Germinal center (tissue), 1 donor: ENCODE data around the gene ZNF32.

Experiments used
- DNase-seq: peaks from one replicate; pipeline ENCODE4 v3.0.0; 2012; ENCODE audit warnings: mixed read lengths, low spot score

Gene ZNF32, protein sequence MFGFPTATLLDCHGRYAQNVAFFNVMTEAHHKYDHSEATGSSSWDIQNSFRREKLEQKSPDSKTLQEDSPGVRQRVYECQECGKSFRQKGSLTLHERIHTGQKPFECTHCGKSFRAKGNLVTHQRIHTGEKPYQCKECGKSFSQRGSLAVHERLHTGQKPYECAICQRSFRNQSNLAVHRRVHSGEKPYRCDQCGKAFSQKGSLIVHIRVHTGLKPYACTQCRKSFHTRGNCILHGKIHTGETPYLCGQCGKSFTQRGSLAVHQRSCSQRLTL

DNA sequence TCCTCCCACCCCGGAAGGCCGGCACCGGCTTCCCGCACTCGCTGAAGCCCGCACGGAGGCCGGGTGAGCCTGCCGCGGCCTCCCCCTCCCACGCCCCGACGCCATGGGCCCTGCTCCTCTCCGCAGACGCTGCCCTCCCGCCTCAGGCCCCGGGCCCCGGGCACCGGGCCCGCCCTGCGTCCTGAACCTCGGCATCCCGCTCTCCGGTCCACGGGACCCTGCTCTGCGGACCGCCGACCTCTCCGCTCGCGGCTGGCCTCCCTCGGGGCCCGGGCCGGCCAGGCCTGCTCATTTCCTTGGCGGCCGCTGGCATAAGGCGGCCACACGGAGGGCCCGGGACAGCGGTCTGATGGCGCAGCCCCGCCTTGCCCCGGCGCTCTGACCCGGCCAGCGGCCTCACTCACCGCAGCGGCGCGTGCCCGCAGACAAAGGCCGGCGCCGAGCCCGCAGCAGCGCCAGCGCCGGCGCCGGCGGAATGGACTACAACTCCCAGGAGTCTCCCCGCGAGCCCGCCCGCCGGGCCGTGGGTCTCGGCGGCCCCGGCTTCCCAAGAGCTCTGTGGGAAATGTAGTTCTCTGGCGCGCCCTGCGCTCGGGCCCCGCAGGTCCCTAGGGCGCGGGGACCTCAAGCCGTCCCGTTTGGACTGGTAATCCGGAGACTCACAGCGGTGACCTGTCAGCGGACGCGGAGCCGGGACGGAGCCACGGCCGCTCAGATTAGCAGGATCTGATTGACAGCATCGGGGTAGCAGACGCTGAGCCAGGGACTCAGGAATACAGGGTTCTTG lies at the start of gene ZNF32:
TSS of gene ZNF32 (minus strand) at position 484 of the 787 bp plus-strand sequence. CDS start 2,748 bp downstream, outside the sequence.
- peak; percentile 88 for DNase-seq

DNA sequence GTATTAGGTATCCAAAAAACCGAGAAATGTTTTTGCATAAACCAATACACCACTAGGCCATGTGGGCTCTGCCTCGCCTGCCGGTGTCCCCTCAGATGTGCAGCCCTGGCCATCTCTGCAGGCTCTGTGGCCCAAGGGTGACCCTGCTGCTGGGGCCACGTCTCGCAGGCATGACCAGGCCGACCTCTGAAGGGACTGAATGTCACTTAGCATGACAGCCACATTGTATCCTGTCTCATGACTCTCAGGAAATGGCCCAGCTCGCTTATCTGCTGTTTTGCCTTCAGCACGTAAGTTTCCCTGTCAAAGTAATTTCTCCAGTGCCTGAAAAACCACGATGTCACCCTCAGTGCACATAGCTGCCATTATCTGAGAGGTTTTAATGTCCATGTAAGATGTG lies 49.5 kb upstream of the ZNF32 start:
- no peak for DNase-seq

DNA sequence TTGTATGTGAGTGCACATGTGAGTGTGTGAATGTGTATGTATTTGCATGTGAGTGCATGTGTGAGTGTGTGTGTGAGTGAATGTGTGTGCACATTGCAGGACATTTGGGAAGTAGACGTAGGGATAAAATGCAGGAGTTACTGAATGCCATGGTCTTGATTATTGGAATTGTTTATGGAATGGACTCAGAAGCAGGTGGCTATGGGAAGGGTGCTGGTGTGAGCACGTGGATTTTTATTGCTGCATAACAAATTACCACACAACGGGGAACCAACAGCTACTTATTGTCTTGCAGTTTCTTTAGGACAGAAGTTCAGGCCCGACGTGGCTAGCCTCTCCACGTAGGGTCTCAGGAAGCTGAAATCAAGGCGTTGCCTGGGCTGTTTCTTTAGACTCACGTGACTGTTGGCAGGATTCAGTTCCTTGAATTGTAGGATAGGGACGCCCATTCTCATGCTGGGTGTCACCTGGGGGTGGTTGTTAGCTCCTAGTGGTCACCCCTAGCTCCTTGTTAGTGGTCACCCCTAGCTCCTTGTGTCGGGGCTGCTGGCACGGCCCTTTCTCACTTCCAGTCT lies 48.3 kb upstream of the ZNF32 start:
- no peak for DNase-seq

DNA sequence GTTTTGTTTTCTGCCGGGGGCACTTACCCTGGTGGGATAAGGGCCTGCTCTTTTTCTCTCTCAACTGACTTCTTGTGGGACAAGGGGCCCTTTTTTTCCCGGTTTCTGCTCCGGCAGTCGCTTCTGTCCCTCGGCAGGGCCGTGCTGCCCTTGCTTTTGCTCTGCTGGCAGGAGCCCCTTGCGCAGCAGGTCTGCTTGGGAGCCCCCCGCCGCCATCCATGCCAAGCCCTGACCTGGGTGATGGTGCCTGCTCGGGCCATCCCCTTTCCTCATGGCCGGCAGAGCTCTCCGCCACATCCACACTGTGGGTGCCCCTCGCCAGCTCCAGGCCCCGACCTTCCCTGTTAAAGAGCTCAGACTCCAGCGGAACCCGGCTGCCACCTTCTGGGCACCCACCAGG lies 47.0 kb upstream of the ZNF32 start:
- no peak for DNase-seq

DNA sequence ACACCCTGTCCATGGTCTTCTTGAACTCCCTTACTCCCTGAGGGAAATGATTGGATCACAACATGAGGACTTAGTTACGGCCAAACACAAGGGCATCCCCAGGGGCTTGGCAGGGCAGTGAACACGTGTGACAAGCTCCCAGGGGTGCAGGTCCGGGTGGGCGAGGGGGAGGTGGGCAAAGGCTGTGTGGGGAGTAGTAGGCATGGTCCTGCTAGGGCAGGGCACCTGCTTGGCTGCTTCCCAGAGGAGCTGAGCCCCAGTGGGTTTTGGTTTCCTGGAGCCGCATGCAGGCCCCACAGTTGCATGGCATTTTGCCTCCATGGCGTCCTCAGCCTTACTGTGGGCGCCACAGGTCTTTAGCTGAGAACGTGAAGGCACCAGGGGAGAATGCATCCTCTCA lies 46.6 kb upstream of the ZNF32 start:
- DNase-seq, result no peak

DNA sequence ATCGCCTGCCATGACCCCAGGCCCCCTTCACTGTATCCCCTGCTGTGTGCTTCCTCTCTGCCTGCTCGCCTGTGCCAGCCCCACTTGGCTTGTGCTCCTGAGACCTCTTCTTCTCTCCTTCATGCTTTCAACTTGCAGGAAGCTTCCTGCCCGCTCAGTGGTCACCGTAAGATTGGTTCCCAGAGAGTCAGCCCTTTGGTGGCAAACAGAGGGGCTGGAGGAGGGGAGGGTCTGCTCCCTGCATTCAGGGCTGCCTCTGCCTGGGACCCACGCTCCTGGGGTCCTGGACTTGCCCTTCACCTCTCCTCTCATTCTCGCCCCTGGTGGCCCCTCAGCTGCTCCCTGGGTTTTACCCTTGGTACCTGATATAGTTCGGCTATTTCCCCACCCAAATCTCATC lies 45.8 kb upstream of the ZNF32 start:
- no peak for DNase-seq

DNA sequence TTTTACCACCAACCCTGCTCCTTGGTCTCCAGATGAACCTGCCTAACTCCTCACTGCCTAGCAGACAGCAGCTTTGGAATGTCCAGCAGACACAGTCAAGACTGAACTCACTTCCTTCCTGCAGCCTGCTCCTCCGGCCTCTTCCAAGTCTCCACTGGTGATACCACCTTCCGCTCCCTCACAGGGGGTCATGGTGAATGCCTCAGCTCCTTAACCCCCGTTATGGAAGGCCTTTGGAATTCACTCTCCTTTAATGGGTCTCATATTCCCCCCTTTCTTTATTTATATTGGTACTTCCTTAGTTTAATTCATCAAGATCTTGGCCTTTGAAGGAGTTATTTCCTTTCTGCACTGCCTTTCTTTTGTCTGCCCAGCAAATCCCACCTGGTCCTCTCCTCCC lies 44.9 kb upstream of the ZNF32 start:
- DNase-seq, result no peak

DNA sequence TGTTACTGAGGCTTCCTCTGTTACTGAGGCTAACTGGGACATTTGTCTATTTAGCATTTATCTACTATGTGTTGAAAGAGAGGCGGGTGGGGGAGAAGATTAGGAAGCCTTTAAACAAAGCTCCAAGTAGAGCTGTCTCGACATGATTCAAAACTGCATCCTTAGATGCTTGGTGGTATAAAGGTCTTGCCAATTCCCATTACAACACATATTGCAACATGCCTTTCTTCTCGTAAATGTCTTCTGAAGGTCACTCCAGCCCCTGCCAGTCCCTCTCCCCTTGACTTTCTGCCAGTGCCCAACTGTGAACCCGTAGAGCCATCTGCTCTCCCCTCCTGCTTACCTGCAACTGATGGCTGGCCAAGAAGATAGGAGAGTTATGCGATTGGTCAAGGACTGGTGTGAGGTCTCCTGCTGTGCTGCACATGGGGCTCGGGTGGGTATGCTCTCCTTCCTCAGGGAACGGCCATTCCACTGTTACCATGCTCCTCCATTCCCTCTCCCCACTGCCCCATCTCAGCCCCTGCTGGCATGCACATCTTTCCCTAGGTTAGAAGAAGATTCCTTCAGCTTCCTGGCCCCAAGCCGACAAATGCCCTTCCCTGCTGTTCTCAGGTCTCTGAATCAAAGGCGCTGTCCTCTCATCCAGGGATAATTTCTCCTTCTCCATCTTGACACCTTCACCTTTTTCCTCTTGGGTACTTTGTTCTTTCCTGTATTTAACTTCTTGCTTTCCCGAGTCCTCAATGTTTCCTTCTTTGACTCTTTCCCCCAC lies 43.6 kb upstream of the ZNF32 start:
- no peak for DNase-seq

DNA sequence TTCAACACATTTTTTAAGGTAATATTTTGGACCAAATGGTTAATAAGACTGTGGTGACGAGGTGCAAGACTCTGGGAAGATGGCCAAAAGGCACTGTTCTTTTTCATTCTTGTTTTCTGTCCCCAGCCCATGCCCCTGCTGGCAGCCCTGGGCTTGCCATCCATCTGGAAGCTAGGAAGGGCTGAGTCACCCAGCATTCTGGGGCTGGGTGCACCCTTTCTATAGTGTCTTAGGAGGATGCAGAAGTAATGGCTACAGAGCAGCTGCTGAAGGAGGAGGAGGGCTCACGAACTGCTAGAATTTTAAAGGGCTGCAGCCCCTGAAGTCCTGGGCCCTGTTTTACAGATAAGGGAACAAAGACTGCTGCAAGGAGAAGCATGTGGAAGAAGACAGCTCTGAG lies 42.8 kb upstream of the ZNF32 start:
- no peak for DNase-seq

DNA sequence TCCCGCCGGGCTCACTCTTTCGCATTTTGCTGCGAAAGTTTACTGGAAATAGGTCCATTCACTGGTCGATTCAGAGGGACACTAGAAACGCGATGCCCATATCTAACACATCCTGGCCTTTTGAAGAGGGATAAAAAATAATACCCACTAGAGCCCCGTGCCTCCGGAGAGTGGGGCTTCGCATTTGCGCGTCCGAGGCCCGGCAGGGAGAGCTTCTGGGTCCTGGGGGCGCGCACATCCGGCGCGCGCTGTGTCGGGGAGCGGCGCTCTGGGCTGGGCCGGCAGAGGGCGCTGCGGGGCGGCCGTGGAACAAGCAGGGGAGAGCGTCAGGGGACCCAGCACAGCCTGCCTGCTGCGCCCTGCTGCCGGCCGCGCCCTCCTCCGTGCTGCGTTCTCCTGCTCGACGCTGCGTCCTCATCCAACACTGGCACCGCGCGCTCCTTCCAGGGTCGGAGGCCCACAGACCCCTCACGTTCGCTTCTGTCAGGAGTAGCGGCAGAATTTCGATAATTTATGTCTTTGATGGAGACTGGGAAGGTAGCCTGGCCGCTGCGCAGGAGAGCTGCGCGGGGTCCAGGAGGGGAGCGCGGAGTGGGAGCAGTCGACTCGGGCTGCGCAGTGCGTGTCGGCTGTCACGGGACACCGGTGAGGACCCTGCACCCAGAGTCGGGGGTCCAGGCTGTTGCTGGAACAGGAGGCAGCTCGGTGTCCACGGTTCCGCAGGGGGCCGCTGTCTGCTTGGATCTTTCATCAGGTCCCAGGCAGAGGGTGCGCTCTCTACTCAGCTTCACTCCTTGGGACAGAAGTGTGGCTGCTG lies 41.5 kb upstream of the ZNF32 start:
- peak; percentile 87 for DNase-seq

DNA sequence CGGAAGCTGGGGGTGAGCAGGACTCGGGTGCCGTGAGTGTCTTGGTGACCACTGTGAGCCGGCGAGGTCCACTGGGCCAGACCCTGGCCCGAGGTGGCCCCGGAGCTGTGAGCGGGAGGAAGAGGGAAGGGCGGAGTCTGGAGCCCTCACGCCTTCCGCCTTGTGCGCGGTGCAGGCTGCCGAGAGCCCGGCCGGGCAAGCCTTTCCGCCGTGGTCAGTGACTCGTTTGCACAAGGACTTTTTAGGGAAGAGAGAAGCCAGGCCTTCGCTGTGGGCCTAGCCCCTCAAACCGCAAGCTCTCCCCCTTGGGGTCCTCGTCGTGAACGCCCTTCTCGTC lies 40.9 kb upstream of the ZNF32 start:
- DNase-seq, result peak; percentile 31

DNA sequence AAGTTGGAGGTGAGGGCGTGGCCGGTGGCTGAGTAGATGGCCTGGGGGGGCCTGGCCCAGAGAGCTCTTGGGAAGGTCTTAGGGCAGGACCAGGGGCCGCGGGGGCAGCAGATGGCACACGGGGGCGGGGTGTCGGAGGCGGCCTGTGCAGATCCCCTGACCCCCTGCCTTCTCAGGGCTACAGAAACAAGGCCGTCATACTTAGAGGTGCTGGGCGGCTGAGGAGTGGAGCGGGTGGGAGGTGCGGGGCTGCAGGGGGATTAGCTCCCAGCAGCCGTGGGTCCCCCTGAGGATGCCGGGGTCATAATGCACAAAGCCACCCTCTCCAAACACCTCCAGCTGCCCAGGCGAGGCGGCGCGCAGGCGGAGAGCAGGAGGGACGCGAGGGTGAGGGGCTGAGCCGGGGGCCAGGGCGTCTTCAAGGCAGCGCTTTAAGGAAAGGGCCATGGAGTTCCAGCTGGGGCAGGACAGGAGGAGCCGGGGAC lies 40.4 kb upstream of the ZNF32 start:
- DNase-seq, result no peak

DNA sequence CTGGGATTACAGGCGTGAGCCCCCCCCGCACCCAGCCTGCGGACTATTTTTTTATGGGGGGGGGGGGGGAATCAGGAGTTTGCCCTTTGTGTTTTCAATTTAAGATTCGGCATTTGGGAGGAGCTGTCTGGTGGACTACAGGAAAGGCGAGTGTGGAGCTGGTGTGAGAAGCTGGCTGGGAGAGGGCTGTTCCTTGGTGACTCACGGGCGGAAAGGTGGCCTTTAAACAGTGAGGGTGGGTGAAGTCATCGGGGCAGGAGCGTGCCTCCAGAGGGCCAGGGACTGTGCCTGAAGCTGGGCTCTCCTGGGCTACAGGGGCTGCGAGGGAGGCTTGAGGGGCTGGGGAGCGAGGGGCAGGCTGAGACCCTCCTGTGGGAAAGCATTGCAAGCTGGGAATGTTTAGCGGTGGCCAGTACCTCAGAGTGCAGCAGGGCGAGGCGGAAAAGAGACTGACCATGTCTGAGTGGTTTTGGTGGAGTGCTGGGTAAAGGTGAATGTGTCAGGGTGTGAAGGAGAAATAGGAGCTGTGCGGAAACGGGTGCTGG lies 39.7 kb upstream of the ZNF32 start:
- no peak for DNase-seq

DNA sequence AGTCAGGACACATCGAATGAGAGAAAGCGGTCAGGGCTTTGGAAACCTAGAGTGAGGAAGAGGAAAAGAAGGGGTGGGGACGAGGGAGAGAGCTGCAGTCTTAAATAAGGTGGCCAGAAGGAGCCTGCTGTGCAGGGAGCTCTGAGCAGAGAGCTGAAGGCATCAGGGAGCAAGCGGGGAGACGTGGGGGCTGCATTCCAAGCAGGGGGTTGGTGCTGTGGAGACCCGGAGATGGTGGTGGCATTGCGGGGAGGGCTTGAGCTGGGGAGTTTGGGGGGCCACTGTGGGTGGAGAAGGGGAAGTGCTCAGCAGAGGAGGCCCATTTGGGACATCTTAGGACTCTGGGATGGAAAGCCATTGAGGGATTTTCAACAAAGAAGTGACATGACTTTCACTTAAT lies 38.7 kb upstream of the ZNF32 start:
- no peak for DNase-seq

DNA sequence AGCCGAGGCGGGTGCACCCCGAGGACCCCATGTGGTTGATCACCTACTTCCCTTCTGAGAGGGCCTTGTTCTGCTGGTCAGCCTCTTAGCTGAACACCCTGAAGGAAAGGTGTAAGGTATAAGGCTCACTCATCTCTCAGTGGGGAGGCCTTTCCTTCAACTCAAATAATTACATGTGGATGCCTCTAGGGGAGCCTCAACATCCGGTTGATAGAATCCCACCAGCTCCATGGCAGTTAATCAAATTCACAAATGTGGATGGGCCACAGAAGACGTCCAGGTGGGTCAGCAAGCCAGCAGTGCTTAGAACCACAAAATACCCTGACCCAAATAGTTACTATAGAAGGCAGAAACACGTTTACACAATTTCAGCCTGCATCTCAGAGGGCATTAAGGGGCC lies 37.7 kb upstream of the ZNF32 start:
- no peak for DNase-seq

DNA sequence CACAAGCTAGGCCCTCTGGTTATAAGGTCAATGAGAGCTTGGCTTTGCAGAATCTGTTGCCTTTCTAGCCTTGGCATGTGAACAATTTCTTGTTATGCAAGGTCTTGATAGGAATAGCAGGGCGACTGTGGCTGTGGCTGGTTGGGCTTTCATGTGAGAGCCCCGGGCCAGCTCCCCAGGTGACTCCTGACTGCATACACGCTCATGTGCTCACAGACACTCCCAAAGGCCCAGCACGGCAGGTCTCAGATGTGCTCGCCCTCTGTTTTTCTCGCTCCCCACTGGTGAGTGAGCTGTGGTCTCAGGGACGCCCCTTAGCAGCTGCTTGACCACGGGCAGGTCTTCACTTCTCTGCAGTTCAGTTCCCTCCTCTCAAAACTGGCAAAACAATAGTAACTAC lies 37.1 kb upstream of the ZNF32 start:
- DNase-seq, result no peak

DNA sequence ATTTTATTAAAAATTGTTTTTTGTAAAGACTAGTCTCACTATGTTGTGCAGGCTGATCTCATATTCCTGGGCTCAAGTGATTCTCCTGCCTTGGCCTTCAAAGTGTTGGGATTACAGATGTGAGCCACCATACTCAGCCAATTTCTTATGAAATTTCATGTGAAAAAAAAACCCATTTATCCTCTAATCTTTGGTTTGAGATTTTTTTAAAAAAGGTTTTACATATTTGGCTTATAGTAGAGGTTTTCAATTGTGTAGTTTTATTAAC lies 35.5 kb upstream of the ZNF32 start:
- no peak for DNase-seq

DNA sequence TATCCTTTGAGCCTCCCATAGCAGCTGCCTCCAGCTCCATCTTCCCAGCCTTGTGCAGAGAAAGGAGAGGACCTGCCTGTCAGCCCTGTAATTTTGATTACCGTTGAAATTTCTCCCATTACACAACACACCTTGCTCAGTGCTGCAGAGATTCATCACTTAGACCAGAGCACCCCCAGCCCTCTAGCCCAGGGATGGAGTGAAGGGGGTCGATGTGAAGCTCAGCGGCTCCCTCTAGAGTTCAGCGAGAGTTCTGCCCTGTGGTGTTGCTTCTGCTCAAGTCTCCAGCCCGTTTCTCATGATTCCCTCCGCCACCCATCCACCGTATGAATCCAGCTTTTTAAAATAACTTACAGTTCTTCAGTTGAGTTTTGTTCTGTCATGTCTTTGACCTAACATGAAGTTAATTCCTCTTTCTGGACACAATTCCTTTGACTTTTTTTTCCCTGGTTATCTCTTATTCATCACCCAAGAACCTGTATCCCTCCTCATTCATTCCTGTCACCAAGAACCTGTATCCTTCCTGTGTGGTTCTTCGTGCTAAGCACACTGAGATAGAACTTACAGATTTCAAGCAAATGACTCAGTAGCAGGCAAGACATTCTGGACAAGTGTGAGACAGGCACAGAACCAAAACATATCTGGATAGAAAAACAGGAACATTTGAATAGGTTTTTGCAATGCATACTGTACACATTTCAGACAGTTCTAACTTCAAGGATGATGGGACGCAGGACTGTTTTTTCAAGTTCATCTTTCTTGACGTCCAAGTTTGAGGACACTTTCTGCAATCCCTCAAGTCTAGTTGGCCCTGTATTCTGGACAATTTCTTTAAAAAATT lies 35.0 kb upstream of the ZNF32 start:
- DNase-seq, result peak; percentile 29

DNA sequence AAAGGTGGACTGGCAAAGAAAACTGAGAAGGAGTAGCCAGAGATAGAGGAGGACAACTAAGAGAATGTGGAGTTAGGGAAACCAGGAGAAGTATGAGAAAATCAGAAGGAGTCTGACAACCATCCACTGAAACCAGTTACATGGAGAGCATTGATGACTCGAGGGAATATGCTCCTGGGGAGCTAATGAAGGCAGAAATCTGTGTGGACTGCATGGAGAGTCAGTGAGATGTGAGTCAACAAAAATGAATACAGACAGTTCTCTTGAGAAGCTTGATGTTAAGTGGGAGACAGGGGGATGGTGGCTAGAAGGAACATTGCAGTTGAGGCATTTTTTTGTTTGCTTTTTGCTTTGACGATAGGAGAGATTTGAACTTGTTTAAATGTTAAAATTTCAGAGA lies 34.3 kb upstream of the ZNF32 start:
- DNase-seq, result no peak

DNA sequence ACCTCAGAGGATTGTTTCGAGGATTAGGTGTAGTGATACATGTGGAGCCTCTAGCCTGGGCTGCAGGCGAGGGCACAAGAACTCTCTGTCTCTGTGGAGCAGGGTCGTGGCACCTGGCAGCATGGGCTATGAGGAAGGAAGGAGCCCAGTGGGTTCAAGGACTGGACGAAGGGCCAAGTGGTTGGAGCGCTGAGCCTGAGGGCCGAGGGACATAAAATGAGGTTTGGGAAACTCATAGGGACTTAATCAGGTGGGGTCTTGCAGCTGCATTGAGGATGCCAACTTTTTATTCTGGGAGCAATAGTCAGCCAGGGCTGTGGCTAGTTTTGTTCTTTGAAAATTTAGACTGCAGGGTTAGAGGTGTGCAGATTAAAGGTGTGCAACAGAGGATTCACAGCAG lies 33.0 kb upstream of the ZNF32 start:
- DNase-seq, result no peak

DNA sequence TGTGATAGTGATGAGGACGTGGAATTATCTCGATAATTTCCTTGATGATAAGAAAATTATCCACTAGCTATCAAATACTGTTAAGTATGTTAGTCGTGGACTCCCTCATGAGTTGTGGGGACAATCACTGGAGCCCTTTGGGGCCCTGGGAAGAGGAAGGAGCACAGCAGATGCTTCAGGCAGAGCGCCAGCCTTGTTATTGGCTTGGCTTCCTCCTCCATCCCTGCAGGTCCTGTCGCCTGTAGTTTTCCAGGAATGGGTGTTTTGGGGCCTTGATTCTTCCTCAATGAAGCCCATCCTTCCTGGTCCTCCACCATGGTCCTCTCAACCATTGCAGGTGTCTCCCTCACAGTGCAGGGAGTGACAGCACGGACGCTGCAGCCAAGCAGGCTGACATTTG lies 32.5 kb upstream of the ZNF32 start:
- DNase-seq, result no peak
